K562 (cell line): ENCODE data around the gene ALDH1A2. TPM values are rescaled to one million over a fixed set of nuclear protein-coding genes. Genes with fewer than 3 reads are reported as not detected.

Source experiments
- KAT7 ChIP-seq: sonication (generic); formaldehyde crosslinking; IDR thresholded peaks from 2 replicates; pipeline ENCODE4 v1.8.0; 2022; ENCODE audit warnings: missing genetic modification reagents, mild to moderate bottlenecking, borderline replicate concordance
- POLR2AphosphoS5 ChIP-seq: IDR thresholded peaks from 2 replicates; pipeline ENCODE4 v1.6.1; 2011; ENCODE audit warnings: mild to moderate bottlenecking, low read depth, low read length, moderate library complexity; ENCODE audit not compliant: control insufficient read depth, insufficient read depth
- SAP30 ChIP-seq: fragments of 200-600 bp; sonication (generic); IDR thresholded peaks from 2 replicates; pipeline ENCODE4 v1.6.1; 2012; ENCODE audit warnings: borderline replicate concordance, low read depth, mild to moderate bottlenecking, moderate library complexity, low read length, control low read depth, inconsistent platforms; ENCODE audit not compliant: insufficient read depth, poor library complexity, severe bottlenecking
- SREBF1 ChIP-seq: fragments of 150-350 bp; IDR thresholded peaks from 2 replicates; pipeline ENCODE4 v1.6.1; 2014; ENCODE audit warnings: antibody characterized with exemption, low read depth, low read length, borderline replicate concordance
- TARDBP ChIP-seq: fragments of 450-650 bp; IDR thresholded peaks from 2 replicates; pipeline ENCODE4 v1.6.1; 2016
- polyA plus RNA-seq, 8 experiments: library from polyadenylated mRNA; depleted of rRNA in 4 of 8; stranded (reverse) in 5 of 8; unstranded in 3 of 8; fragments of >200 nt; fragmentation: Nextera tagmentation in 2 of 8; fragmentation: Illumina TruSeq in 1 of 8; extraction: Ambion mirVana in 2 of 8; extraction: Trizol in 1 of 8; gene quantifications; 2 replicates each; pipeline versions ENCODE4 v1.2.1 to v1.2.3, GENCODE V29; 2011 to 2014; ENCODE audit warnings: inconsistent platforms in 1 of 8, missing spikeins in 1 of 8
- total RNA-seq, 7 experiments: library from RNA; depleted of rRNA in 6 of 7; stranded (reverse); fragments of >200 nt in 6 of 7; fragmentation: Illumina TruSeq in 2 of 7; extraction: Trizol in 2 of 7; gene quantifications; 2 replicates each; pipeline versions ENCODE4 v1.2.1 to v1.2.3, GENCODE V29; 2011 to 2021; ENCODE audit warnings: low replicate concordance in 1 of 7
- TF ChIP-seq, protein P1 (sequence below): sonication (generic); formaldehyde crosslinking; IDR thresholded peaks from 2 replicates; pipeline ENCODE4 v1.8.0; 2023; ENCODE audit warnings: mild to moderate bottlenecking, missing genetic modification reagents
- TF ChIP-seq, protein P2 (sequence below): sonication (generic); formaldehyde crosslinking; IDR thresholded peaks from 2 replicates; pipeline ENCODE4 v1.8.0; 2022; ENCODE audit warnings: mild to moderate bottlenecking, missing genetic modification reagents, borderline replicate concordance
- TF ChIP-seq, protein P3 (sequence below): sonication (generic); formaldehyde crosslinking; IDR thresholded peaks from 2 replicates; pipeline ENCODE4 v1.8.0; 2023; ENCODE audit warnings: missing genetic modification reagents, mild to moderate bottlenecking, borderline replicate concordance
- TF ChIP-seq, protein P4 (sequence below): fragments of 250-450 bp; sonication (Bioruptor Pico); IDR thresholded peaks from 2 replicates; pipeline ENCODE4 v1.4.0; 2020; ENCODE audit warnings: mild to moderate bottlenecking
- TF ChIP-seq, protein P5 (sequence below): sonication (generic); formaldehyde crosslinking; IDR thresholded peaks from 2 replicates; pipeline ENCODE4 v1.8.0; 2022; ENCODE audit warnings: missing genetic modification reagents, mild to moderate bottlenecking, moderate library complexity, borderline replicate concordance

ALDH1A2 gene
- total and polyA plus RNA-seq, 9 of the 15 experiments (the other 6 are each of a cell fraction or from before 2014, with no cell fraction given), result 115 to 393 (median 333) TPM

DNA sequence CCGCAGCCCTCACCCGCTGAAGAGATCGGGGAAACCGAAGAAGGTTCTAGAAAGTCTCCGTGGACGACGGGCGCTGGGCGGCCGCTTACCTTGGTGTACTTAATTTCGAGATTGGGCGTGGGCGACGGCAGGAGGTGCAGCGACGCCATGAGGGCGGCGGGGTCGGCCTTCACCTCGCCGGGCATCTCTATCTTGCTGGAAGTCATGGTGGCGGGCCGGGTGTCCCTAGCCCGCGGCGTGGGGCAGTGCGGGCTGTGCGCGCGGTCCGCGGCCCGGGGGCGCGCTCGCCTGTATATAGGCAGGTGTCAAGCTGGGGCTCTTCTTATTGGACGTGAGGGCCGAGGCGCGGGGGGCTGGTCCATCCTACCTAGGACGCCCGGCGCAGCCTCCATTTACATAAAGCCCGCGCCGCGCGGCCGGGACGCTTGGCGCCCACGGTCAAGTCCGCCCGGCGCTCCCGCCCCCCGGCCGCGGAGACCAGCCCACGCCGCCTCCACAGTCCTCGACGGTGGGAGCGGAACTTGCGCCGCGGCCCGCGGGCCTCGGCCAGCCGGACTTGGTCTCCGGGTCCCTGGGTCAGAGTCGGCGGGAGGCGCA lies at the start of gene ALDH1A2 (continued):
- TF ChIP-seq, protein P1, sequence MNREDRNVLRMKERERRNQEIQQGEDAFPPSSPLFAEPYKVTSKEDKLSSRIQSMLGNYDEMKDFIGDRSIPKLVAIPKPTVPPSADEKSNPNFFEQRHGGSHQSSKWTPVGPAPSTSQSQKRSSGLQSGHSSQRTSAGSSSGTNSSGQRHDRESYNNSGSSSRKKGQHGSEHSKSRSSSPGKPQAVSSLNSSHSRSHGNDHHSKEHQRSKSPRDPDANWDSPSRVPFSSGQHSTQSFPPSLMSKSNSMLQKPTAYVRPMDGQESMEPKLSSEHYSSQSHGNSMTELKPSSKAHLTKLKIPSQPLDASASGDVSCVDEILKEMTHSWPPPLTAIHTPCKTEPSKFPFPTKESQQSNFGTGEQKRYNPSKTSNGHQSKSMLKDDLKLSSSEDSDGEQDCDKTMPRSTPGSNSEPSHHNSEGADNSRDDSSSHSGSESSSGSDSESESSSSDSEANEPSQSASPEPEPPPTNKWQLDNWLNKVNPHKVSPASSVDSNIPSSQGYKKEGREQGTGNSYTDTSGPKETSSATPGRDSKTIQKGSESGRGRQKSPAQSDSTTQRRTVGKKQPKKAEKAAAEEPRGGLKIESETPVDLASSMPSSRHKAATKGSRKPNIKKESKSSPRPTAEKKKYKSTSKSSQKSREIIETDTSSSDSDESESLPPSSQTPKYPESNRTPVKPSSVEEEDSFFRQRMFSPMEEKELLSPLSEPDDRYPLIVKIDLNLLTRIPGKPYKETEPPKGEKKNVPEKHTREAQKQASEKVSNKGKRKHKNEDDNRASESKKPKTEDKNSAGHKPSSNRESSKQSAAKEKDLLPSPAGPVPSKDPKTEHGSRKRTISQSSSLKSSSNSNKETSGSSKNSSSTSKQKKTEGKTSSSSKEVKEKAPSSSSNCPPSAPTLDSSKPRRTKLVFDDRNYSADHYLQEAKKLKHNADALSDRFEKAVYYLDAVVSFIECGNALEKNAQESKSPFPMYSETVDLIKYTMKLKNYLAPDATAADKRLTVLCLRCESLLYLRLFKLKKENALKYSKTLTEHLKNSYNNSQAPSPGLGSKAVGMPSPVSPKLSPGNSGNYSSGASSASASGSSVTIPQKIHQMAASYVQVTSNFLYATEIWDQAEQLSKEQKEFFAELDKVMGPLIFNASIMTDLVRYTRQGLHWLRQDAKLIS (CRISPR knock-in tag), result 0 out of 2 replicates have a peak, but pooled peaks have one; percentile 69
- TF ChIP-seq SREBF1, result 0 out of 2 replicates have a peak, but pooled peaks have one; percentile 24
- TF ChIP-seq, protein P2, sequence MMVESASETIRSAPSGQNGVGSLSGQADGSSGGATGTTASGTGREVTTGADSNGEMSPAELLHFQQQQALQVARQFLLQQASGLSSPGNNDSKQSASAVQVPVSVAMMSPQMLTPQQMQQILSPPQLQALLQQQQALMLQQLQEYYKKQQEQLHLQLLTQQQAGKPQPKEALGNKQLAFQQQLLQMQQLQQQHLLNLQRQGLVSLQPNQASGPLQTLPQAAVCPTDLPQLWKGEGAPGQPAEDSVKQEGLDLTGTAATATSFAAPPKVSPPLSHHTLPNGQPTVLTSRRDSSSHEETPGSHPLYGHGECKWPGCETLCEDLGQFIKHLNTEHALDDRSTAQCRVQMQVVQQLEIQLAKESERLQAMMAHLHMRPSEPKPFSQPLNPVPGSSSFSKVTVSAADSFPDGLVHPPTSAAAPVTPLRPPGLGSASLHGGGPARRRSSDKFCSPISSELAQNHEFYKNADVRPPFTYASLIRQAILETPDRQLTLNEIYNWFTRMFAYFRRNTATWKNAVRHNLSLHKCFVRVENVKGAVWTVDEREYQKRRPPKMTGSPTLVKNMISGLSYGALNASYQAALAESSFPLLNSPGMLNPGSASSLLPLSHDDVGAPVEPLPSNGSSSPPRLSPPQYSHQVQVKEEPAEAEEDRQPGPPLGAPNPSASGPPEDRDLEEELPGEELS (CRISPR knock-in tag), result peak; percentile 44; the same call in 1 of the 2 replicates
- peak; percentile 47; the same call in 1 of the 2 replicates for TF ChIP-seq TARDBP
- TF ChIP-seq, protein P3, sequence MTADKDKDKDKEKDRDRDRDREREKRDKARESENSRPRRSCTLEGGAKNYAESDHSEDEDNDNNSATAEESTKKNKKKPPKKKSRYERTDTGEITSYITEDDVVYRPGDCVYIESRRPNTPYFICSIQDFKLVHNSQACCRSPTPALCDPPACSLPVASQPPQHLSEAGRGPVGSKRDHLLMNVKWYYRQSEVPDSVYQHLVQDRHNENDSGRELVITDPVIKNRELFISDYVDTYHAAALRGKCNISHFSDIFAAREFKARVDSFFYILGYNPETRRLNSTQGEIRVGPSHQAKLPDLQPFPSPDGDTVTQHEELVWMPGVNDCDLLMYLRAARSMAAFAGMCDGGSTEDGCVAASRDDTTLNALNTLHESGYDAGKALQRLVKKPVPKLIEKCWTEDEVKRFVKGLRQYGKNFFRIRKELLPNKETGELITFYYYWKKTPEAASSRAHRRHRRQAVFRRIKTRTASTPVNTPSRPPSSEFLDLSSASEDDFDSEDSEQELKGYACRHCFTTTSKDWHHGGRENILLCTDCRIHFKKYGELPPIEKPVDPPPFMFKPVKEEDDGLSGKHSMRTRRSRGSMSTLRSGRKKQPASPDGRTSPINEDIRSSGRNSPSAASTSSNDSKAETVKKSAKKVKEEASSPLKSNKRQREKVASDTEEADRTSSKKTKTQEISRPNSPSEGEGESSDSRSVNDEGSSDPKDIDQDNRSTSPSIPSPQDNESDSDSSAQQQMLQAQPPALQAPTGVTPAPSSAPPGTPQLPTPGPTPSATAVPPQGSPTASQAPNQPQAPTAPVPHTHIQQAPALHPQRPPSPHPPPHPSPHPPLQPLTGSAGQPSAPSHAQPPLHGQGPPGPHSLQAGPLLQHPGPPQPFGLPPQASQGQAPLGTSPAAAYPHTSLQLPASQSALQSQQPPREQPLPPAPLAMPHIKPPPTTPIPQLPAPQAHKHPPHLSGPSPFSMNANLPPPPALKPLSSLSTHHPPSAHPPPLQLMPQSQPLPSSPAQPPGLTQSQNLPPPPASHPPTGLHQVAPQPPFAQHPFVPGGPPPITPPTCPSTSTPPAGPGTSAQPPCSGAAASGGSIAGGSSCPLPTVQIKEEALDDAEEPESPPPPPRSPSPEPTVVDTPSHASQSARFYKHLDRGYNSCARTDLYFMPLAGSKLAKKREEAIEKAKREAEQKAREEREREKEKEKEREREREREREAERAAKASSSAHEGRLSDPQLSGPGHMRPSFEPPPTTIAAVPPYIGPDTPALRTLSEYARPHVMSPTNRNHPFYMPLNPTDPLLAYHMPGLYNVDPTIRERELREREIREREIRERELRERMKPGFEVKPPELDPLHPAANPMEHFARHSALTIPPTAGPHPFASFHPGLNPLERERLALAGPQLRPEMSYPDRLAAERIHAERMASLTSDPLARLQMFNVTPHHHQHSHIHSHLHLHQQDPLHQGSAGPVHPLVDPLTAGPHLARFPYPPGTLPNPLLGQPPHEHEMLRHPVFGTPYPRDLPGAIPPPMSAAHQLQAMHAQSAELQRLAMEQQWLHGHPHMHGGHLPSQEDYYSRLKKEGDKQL (CRISPR knock-in tag), result peak; percentile 85; the same call in 1 of the 2 replicates
- TF ChIP-seq, protein P4, sequence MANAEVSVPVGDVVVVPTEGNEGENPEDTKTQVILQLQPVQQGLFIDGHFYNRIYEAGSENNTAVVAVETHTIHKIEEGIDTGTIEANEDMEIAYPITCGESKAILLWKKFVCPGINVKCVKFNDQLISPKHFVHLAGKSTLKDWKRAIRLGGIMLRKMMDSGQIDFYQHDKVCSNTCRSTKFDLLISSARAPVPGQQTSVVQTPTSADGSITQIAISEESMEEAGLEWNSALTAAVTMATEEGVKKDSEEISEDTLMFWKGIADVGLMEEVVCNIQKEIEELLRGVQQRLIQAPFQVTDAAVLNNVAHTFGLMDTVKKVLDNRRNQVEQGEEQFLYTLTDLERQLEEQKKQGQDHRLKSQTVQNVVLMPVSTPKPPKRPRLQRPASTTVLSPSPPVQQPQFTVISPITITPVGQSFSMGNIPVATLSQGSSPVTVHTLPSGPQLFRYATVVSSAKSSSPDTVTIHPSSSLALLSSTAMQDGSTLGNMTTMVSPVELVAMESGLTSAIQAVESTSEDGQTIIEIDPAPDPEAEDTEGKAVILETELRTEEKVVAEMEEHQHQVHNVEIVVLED (CRISPR knock-in tag), result peak; percentile 34; the same call in 1 of the 2 replicates
- peak; percentile 81; the same call in 1 of the 2 replicates for TF ChIP-seq KAT7 (CRISPR knock-in tag)
- TF ChIP-seq SAP30, result peak; percentile 5
- peak; percentile 76; the same call in 1 of the 2 replicates for TF ChIP-seq POLR2AphosphoS5
- TF ChIP-seq, protein P5, sequence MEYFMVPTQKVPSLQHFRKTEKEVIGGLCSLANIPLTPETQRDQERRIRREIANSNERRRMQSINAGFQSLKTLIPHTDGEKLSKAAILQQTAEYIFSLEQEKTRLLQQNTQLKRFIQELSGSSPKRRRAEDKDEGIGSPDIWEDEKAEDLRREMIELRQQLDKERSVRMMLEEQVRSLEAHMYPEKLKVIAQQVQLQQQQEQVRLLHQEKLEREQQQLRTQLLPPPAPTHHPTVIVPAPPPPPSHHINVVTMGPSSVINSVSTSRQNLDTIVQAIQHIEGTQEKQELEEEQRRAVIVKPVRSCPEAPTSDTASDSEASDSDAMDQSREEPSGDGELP (CRISPR knock-in tag), result peak; percentile 70; the same call in 1 of the 2 replicates
